Omental fat pad (tissue), 4 donors: Measurements from ENCODE around the gene PTGES3L. TPM values are rescaled to one million over a fixed set of nuclear protein-coding genes. Genes with fewer than 3 reads are reported as not detected.
"Not testable (repeated sequence)": the region's sequence is repeated elsewhere in the genome, so short reads cannot be mapped to it uniquely, and the experiment has no call there.

ENCODE experiments used
- ATAC-seq: fragments of 150-250 bp; one replicate; pipeline ENCODE4 v1.9.1; 2016; ENCODE audit warnings: mild to moderate bottlenecking, moderate library complexity; ENCODE audit not compliant: low FRiP score
- DNase-seq: peaks from one replicate; pipeline ENCODE4 v3.0.0-alpha.2; 2019; ENCODE audit warnings: low spot score
- CTCF ChIP-seq, 3 donors: fragments of 450-650 bp; IDR thresholded peaks; one replicate each; pipeline ENCODE4 v1.5.1; 2016 to 2017; ENCODE audit warnings: antibody characterized with exemption in 3 of 3, mild to moderate bottlenecking in 3 of 3, moderate library complexity in 2 of 3
- total RNA-seq, 4 donors: library from RNA; depleted of rRNA; stranded (reverse); fragments of >200 nt; gene quantifications; one replicate each; pipeline ENCODE4 v1.1.0, GENCODE V29; 2016

Gene PTGES3L
- total RNA-seq, 4 donors from 2014 or later: 1.2 TPM; not detected in 3

- TF ChIP-seq CTCF (IDR thresholded peaks at IDR 0.05): no peak
- DNase-seq (no peak), ATAC-seq (no peak)
Observed at GRCh38 chr17:43013296-43013695, 33.4 kb upstream of the PTGES3L start.

DNA sequence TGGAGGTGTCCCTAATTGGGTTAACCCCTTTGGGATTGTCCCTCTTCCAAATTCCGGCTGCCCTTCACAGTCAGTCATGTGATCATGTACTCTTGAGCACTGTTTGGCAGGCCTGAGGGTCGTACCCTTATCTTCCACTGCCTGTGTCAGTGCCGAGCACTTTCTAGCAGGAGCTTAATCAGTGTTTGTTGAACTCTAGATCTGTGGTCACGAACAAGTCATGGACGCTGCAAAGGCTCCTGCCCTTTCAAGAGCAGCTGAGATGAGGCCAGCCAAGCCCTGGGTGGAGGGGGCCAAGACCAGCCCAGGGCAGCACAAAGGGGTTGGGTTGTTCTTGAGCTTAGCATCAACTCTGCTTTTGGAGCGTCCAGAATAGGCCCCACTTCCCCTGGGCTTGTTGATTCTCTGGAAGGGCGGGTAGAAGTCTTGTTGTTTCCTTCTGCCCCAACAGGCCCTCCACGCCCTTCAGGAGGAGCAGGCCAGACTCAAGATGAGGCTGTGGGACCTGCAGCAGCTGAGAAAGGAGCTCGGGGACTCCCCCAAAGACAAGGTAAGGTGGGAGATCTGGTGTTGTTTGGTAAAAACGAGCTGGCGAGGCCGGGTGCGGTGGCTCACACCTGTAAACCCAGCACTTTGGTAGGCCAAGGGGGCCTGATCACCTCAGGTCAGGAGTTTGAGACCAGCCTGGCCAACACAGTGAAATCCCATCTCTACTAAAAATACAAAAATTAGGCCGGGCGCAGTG is 32.0 kb upstream of the PTGES3L start:
- no peak for TF ChIP-seq CTCF (IDR thresholded peaks at IDR 0.05)
- ATAC-seq: no peak

GRCh38 chr17:43010667-43011308 is 30.9 kb upstream of the PTGES3L start:
- ATAC-seq: no peak
- no peak for DNase-seq
- no peak for TF ChIP-seq CTCF (IDR thresholded peaks at IDR 0.05)

More for the DNA sequence above, 32.0 kb upstream of the PTGES3L start:
- DNase-seq: no peak

- TF ChIP-seq CTCF (IDR thresholded peaks at IDR 0.05): no peak
- peak; percentile 50 for DNase-seq
- peak; percentile 89 for ATAC-seq
Observed at GRCh38 chr17:43006639-43007551, 27.0 kb upstream of the PTGES3L start, which contains the start of gene IFI35. IFI35 (plus strand) TSS chr17:43006784; CDS start chr17:43006948, 164 bp downstream.

DNA sequence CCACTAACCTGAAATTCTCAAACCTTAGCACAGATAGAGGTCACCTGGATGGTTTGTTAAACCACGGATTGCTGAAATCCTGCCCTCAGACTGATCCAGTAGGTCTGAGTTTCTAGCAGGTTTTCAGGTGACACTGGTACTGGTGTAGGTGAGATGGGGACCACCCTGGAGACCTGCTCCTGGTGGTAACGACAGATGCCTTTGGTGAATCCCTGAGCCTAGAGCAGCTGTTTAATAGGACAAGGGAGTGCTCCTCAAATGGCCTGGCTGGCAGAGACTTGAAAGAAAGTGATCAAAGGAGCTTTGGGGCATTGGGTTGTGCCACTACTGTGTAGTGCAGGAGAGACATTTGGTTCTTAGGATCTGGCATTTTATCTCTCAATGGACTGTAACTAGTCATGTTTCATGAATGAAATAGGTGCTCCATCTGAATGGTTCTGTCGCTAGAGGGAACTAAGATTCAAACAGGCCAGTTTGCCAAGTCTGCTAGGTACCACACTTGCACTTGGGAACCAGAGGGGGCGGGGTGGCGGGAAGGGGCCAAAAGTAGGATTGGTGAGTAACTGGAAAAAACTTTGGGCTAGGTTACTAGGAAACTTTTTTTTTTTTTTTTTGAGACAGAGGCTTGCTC is 23.8 kb upstream of the PTGES3L start:
- ATAC-seq: no peak
- TF ChIP-seq CTCF (IDR thresholded peaks at IDR 0.05): no peak
- no peak for DNase-seq

GRCh38 chr17:43000894-43001293 is 21.0 kb upstream of the PTGES3L start:
- DNase-seq, ATAC-seq: not testable (repeated sequence)
